Measurements from ENCODE around the gene SIGLEC15. TPM values are rescaled to one million over a fixed set of nuclear protein-coding genes. Genes with fewer than 3 reads are reported as not detected.
A peak's percentile ranks its signal among the peaks of the same experiment; 100 is the strongest.

The SIGLEC15 gene
- total and polyA plus RNA-seq, 4 donors: 0.04 to 0.91 (median 0.68) TPM

DNA sequence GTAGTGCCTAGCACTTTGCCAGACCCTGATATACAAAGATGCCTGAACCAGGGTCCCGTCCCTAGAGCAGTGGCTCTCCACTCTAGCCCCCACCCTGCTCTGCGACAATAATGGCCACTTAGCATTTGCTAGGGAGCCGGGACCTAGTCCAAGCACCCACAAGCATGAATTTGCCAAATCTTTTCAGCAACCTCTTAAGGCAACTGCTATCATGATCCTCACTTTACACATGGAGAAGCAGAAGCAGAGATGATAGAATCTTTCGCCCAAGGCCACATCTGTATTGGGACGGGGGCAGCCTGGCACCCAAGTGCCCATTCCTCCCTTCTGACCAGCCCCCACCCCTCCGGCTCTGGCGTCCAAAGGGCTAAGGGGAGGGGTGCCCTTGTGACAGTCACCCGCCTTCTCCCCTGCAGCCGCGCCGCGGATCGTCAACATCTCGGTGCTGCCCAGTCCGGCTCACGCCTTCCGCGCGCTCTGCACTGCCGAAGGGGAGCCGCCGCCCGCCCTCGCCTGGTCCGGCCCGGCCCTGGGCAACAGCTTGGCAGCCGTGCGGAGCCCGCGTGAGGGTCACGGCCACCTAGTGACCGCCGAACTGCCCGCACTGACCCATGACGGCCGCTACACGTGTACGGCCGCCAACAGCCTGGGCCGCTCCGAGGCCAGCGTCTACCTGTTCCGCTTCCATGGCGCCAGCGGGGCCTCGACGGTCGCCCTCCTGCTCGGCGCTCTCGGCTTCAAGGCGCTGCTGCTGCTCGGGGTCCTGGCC lies 13.0 kb downstream of the SIGLEC15 start:
- ATAC-seq (ENCODE audit: insufficient read depth, low FRiP score) (no peak), DNase-seq (no peak)
- peaks cover 0 to 26% (median 7%) of the 10 kb centered on the region in 5 donors for H3K4me1 ChIP-seq (ENCODE audit: control insufficient read depth in 5 of 5, insufficient read depth in 5 of 5, low read length in 5 of 5)
- 13 to 22% methylated on average over 51 to 53 of the region's 53 CpGs for WGBS, 2 donors
- H3K4me3 ChIP-seq: no peak overlapping the region
- H3K27ac ChIP-seq (ENCODE audit: low read depth in 1 of 2, low read length in 1 of 2): no peak overlapping the region
- peaks cover 0 to 45% (median 38%) of the 10 kb centered on the region in 3 donors for H3K27me3 ChIP-seq (ENCODE audit: control insufficient read depth in 3 of 3, insufficient read depth in 3 of 3, low read length in 2 of 3)
- peaks cover 0 to 4% (median 0%) of the 10 kb centered on the region in 4 donors for H3K9me3 ChIP-seq (ENCODE audit: control insufficient read depth in 4 of 4, insufficient read depth in 3 of 4, low read length in 3 of 4)
- TF ChIP-seq, protein P1, sequence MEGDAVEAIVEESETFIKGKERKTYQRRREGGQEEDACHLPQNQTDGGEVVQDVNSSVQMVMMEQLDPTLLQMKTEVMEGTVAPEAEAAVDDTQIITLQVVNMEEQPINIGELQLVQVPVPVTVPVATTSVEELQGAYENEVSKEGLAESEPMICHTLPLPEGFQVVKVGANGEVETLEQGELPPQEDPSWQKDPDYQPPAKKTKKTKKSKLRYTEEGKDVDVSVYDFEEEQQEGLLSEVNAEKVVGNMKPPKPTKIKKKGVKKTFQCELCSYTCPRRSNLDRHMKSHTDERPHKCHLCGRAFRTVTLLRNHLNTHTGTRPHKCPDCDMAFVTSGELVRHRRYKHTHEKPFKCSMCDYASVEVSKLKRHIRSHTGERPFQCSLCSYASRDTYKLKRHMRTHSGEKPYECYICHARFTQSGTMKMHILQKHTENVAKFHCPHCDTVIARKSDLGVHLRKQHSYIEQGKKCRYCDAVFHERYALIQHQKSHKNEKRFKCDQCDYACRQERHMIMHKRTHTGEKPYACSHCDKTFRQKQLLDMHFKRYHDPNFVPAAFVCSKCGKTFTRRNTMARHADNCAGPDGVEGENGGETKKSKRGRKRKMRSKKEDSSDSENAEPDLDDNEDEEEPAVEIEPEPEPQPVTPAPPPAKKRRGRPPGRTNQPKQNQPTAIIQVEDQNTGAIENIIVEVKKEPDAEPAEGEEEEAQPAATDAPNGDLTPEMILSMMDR (IDR thresholded peaks at IDR 0.05; ENCODE audit: control extremely low read depth, extremely low read depth): no peak
- no peaks in the 10 kb centered on the region for H3K36me3 ChIP-seq (ENCODE audit: control insufficient read depth in 4 of 4, insufficient read depth in 4 of 4, low read length in 4 of 4)
- no peak overlapping the region for H3K9ac ChIP-seq (ENCODE audit: insufficient read depth in 1 of 2, low read length in 2 of 2)

DNA sequence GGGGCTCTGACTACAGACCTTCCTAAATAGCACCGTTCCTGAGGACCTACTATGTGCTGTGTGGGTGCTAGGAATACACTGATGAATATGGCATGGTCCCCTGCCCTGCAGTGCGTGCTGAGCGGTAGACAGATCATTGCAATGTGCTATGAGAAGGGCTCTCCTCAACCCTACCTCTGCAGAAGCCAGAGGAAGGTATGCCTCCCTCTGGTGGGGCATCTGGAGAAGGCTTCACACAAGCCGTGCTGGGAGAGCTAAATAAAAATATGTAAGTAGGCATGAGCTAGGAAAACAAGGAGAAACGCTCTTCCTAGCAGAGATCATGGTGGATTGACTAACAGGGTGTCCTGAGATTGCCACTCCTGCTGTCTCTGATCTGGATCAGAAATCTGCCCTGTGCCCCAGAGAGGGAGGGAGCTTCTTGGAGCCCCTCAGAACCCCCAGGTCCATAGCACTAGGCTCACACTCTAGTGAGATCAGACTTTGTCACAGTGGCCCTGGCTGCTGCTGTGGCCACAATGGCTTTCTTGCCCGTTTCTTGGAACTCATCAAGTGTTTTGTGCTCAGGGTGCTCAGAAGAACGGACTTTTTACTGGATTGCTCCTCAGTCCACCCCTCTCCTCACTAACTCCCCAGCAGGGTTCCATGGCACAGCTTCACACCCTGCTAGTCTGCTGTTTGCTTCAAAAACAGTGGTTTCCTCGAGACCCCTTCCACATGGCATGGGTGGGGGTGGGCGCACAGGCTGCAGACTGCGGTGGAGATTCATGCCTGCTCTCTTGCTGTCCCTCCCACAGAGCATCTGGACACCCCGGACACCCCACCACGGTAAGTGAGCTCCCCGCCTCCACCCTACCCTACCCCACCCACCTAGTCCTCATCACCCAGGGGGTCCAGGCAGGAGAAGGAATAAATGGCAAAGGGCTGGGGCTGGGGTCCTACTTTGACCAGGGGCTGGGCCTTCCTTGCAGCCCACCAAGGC lies 14.2 kb downstream of the SIGLEC15 start:
- Histone ChIP-seq H3K36me3 (ENCODE audit: control insufficient read depth in 4 of 4, insufficient read depth in 4 of 4, low read length in 4 of 4) (no peaks in the 10 kb centered on the region), H3K4me1 (ENCODE audit: control insufficient read depth in 5 of 5, insufficient read depth in 5 of 5, low read length in 5 of 5) (peaks cover 0 to 24% (median 4%) of the 10 kb centered on the region in 5 donors), H3K27ac (ENCODE audit: low read depth in 1 of 2, low read length in 1 of 2) (no peak overlapping the region), H3K27me3 (ENCODE audit: control insufficient read depth in 3 of 3, insufficient read depth in 3 of 3, low read length in 2 of 3) (peaks cover 0 to 39% (median 33%) of the 10 kb centered on the region in 3 donors), H3K4me3 (no peak overlapping the region), H3K9me3 (ENCODE audit: control insufficient read depth in 4 of 4, insufficient read depth in 3 of 4, low read length in 3 of 4) (peaks cover 0 to 4% (median 0%) of the 10 kb centered on the region in 4 donors), H3K9ac (ENCODE audit: insufficient read depth in 1 of 2, low read length in 2 of 2) (no peak overlapping the region)
- ATAC-seq (ENCODE audit: insufficient read depth, low FRiP score): no peak
- TF ChIP-seq, protein P1 (IDR thresholded peaks at IDR 0.05; ENCODE audit: control extremely low read depth, extremely low read depth): no peak
- 59 to 65% methylated on average over 13 of the region's 13 CpGs for WGBS, 2 donors
- DNase-seq: peak in 1 of 3 donors; percentile 45

DNA sequence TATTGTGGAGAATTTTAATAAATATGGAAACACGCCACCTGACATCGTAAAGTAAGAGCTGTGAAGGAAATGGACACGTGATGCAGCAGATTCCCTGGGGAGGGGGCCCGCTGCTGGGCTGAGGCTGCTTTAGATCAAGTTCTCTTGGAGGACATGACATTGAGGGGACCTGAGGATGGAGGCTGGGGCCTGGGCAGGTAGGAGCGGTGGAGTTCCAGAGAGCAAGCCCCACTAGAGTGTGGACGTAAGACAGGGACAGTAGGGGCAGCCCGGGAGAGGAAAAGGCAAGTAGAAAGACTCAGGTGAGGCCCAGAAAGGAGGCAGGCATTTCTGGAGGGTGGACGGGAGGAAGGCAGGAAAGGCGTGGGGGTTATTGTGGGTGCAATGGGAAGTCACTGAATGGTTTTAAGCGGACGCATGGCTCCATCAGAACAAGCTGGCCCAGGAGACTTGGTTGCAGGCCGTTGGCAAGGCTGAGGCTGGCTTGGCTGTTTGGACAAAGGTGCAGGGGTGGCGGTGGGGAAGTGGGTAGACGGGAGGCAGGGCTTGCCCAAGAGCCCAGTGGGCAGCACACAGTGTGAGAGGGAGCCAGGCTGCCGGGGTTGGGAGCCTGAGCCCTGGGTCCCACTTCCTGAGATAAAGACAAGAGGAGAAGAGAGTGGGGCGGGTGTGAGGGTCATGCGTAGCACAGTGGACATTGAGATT lies 15.7 kb downstream of the SIGLEC15 start:
- 79 to 83% methylated on average over 17 of the region's 17 CpGs for WGBS, 2 donors
- DNase-seq (no peak), ATAC-seq (ENCODE audit: insufficient read depth, low FRiP score) (no peak)

More for the DNA sequence above, 15.7 kb downstream of the SIGLEC15 start:
- TF ChIP-seq, protein P1 (IDR thresholded peaks at IDR 0.05; ENCODE audit: control extremely low read depth, extremely low read depth): no peak
- Histone ChIP-seq H3K27me3 (ENCODE audit: control insufficient read depth in 3 of 3, insufficient read depth in 3 of 3, low read length in 2 of 3) (peaks cover 0 to 38% (median 25%) of the 10 kb centered on the region in 3 donors), H3K4me3 (no peak overlapping the region), H3K36me3 (ENCODE audit: control insufficient read depth in 4 of 4, insufficient read depth in 4 of 4, low read length in 4 of 4) (no peaks in the 10 kb centered on the region), H3K9me3 (ENCODE audit: control insufficient read depth in 4 of 4, insufficient read depth in 3 of 4, low read length in 3 of 4) (peaks cover 0 to 4% (median 0%) of the 10 kb centered on the region in 4 donors), H3K9ac (ENCODE audit: insufficient read depth in 1 of 2, low read length in 2 of 2) (no peak overlapping the region), H3K27ac (ENCODE audit: low read depth in 1 of 2, low read length in 1 of 2) (no peak overlapping the region), H3K4me1 (ENCODE audit: control insufficient read depth in 5 of 5, insufficient read depth in 5 of 5, low read length in 5 of 5) (peaks cover 0 to 18% (median 4%) of the 10 kb centered on the region in 5 donors)
